Activated T-cell treated with anti-CD3 and anti-CD28 coated beads, Interleukin-2, amount 50 U/mL, for 72 hours (primary cell): ENCODE results near the gene PCNX3. TPM values are rescaled to one million over a fixed set of nuclear protein-coding genes. Genes with fewer than 3 reads are reported as not detected.

ENCODE experiments used
- ATAC-seq, 2 donors: fragments of 150-1000 bp; cut with Tn5 transposase; replicated peaks in 1 of 2; 2 replicates each; pipeline ENCODE4 v1.10.0; 2021; ENCODE audit warnings: moderate library complexity in 2 of 2, mild to moderate bottlenecking in 1 of 2
- DNase-seq, 2 donors: peaks; one replicate each; pipeline ENCODE4 v3.0.0; 2021 to 2022; ENCODE audit warnings: mixed read lengths in 1 of 2
- H3K27ac Mint-ChIP-seq: one replicate; pipeline ENCODE4 v1.8.0; 2022; ENCODE audit warnings: mild to moderate bottlenecking, moderate library complexity, mixed read lengths
- H3K27me3 Mint-ChIP-seq: one replicate; pipeline ENCODE4 v1.8.0; 2022; ENCODE audit warnings: low read depth, mixed read lengths
- H3K36me3 Mint-ChIP-seq, 2 donors: one replicate each; pipeline ENCODE4 v1.8.0; 2022; ENCODE audit warnings: mixed read lengths in 2 of 2, mild to moderate bottlenecking in 1 of 2; ENCODE audit not compliant: insufficient read depth in 2 of 2
- H3K4me1 Mint-ChIP-seq: one replicate; pipeline ENCODE4 v1.8.0; 2022; ENCODE audit warnings: low read depth, mixed read lengths
- H3K4me3 Mint-ChIP-seq, 2 donors: one replicate each; pipeline ENCODE4 v1.8.0; 2022; ENCODE audit warnings: mild to moderate bottlenecking in 2 of 2, mixed read lengths in 2 of 2, moderate library complexity in 2 of 2
- H3K9me3 Mint-ChIP-seq, 2 donors: one replicate each; pipeline ENCODE4 v1.8.0; 2022; ENCODE audit warnings: mixed read lengths in 2 of 2
- total RNA-seq, 2 donors: library from RNA; stranded (reverse); gene quantifications; one replicate each; pipeline ENCODE4 v1.2.3, GENCODE V29; 2022

Gene PCNX3
- total RNA-seq, 2 donors from 2014 or later: 45.9 TPM

- DNase-seq (no peak), ATAC-seq (no peak)
- peaks cover 13% of the 10 kb centered on the region for H3K4me1 Mint-ChIP-seq
- H3K4me3 Mint-ChIP-seq: no peak overlapping the region
- no peak overlapping the region for H3K27ac Mint-ChIP-seq
- no peaks in the 10 kb centered on the region for H3K27me3 Mint-ChIP-seq
- H3K9me3 Mint-ChIP-seq: no peaks in the 10 kb centered on the region
- peaks cover 4 to 13% of the 10 kb centered on the region in 2 donors for H3K36me3 Mint-ChIP-seq
Measured at GRCh38 chr11:65622011-65622410, 6.4 kb downstream of the PCNX3 start.

- Mint-ChIP-seq H3K4me3 (no peak overlapping the region), H3K36me3 (peaks cover 4 to 13% of the 10 kb centered on the region in 2 donors), H3K27me3 (no peaks in the 10 kb centered on the region), H3K9me3 (no peaks in the 10 kb centered on the region), H3K4me1 (peaks cover 7% of the 10 kb centered on the region), H3K27ac (no peak overlapping the region)
- ATAC-seq: no peak
- no peak for DNase-seq
Measured at GRCh38 chr11:65623177-65623576, 7.6 kb downstream of the PCNX3 start.

GRCh38 chr11:65623852-65624616, 8.5 kb downstream of the PCNX3 start:
- ATAC-seq (no peak), DNase-seq (no peak)
- Mint-ChIP-seq H3K9me3 (no peaks in the 10 kb centered on the region), H3K27me3 (no peaks in the 10 kb centered on the region), H3K4me1 (peaks cover 7% of the 10 kb centered on the region), H3K36me3 (peaks cover 4 to 13% of the 10 kb centered on the region in 2 donors), H3K27ac (no peak overlapping the region), H3K4me3 (no peak overlapping the region)

GRCh38 chr11:65624931-65625627, 9.5 kb downstream of the PCNX3 start:
- Mint-ChIP-seq H3K4me3 (no peak overlapping the region), H3K36me3 (peaks cover 4 to 13% of the 10 kb centered on the region in 2 donors), H3K27me3 (no peaks in the 10 kb centered on the region), H3K4me1 (peaks cover 7% of the 10 kb centered on the region), H3K27ac (peak overlapping the region; percentile 54), H3K9me3 (no peaks in the 10 kb centered on the region)
- ATAC-seq (no peak), DNase-seq (no peak)

- peak; percentile 77 to 79 for ATAC-seq
- H3K4me3 Mint-ChIP-seq: no peak overlapping the region
- H3K27ac Mint-ChIP-seq: no peak overlapping the region
- peaks cover 4 to 13% of the 10 kb centered on the region in 2 donors for H3K36me3 Mint-ChIP-seq
- no peaks in the 10 kb centered on the region for H3K27me3 Mint-ChIP-seq
- no peaks in the 10 kb centered on the region for H3K9me3 Mint-ChIP-seq
- peaks cover 7% of the 10 kb centered on the region for H3K4me1 Mint-ChIP-seq
- peak; percentile 58 to 64 for DNase-seq
Measured at GRCh38 chr11:65625628-65626342, 10.2 kb downstream of the PCNX3 start.

- Mint-ChIP-seq H3K27me3 (no peaks in the 10 kb centered on the region), H3K4me3 (no peak overlapping the region), H3K4me1 (peaks cover 7% of the 10 kb centered on the region), H3K27ac (no peak overlapping the region), H3K36me3 (peaks cover 4 to 10% of the 10 kb centered on the region in 2 donors), H3K9me3 (no peaks in the 10 kb centered on the region)
- ATAC-seq (no peak), DNase-seq (no peak)
Measured at GRCh38 chr11:65627202-65627601, 11.6 kb downstream of the PCNX3 start.

GRCh38 chr11:65629579-65629978, 14.0 kb downstream of the PCNX3 start:
- Mint-ChIP-seq H3K9me3 (no peaks in the 10 kb centered on the region), H3K27me3 (no peaks in the 10 kb centered on the region), H3K4me1 (peaks cover 11% of the 10 kb centered on the region), H3K27ac (no peak overlapping the region), H3K36me3 (peaks cover 0 to 10% of the 10 kb centered on the region in 2 donors), H3K4me3 (no peak overlapping the region)
- DNase-seq (no peak), ATAC-seq (no peak)

GRCh38 chr11:65630215-65630614, 14.6 kb downstream of the PCNX3 start:
- Mint-ChIP-seq H3K9me3 (no peaks in the 10 kb centered on the region), H3K27me3 (no peaks in the 10 kb centered on the region), H3K4me1 (peaks cover 11% of the 10 kb centered on the region), H3K36me3 (peaks cover 0 to 10% of the 10 kb centered on the region in 2 donors), H3K4me3 (no peak overlapping the region), H3K27ac (no peak overlapping the region)
- DNase-seq: no peak
- no peak for ATAC-seq

GRCh38 chr11:65633390-65634108, 18.0 kb downstream of the PCNX3 start:
- H3K27me3 Mint-ChIP-seq: no peaks in the 10 kb centered on the region
- ATAC-seq: no peak
- no peaks in the 10 kb centered on the region for H3K9me3 Mint-ChIP-seq
- no peak for DNase-seq
- H3K27ac Mint-ChIP-seq: peak overlapping the region; percentile 85
- peaks cover 17% of the 10 kb centered on the region for H3K4me1 Mint-ChIP-seq
- H3K36me3 Mint-ChIP-seq: peaks cover 3 to 5% of the 10 kb centered on the region in 2 donors
- no peak overlapping the region for H3K4me3 Mint-ChIP-seq

- H3K4me3 Mint-ChIP-seq: no peak overlapping the region
- no peaks in the 10 kb centered on the region for H3K9me3 Mint-ChIP-seq
- DNase-seq (no peak), ATAC-seq (no peak)
- H3K27me3 Mint-ChIP-seq: no peaks in the 10 kb centered on the region
- peak overlapping the region; percentile 85 for H3K27ac Mint-ChIP-seq
- H3K4me1 Mint-ChIP-seq: peaks cover 22% of the 10 kb centered on the region
- peaks cover 2 to 6% of the 10 kb centered on the region in 2 donors for H3K36me3 Mint-ChIP-seq
Measured at GRCh38 chr11:65634109-65634436, 18.5 kb downstream of the PCNX3 start.

- Mint-ChIP-seq H3K9me3 (no peaks in the 10 kb centered on the region), H3K27ac (peak overlapping the region; percentile 85), H3K36me3 (peaks cover 0 to 6% of the 10 kb centered on the region in 2 donors), H3K4me3 (no peak overlapping the region), H3K4me1 (peaks cover 25% of the 10 kb centered on the region), H3K27me3 (no peaks in the 10 kb centered on the region)
- no peak for ATAC-seq
- no peak for DNase-seq
Measured at GRCh38 chr11:65634440-65634839, 18.9 kb downstream of the PCNX3 start.

- DNase-seq (no peak), ATAC-seq (no peak)
- Mint-ChIP-seq H3K36me3 (peaks cover 0 to 6% of the 10 kb centered on the region in 2 donors), H3K9me3 (no peaks in the 10 kb centered on the region), H3K4me3 (no peak overlapping the region), H3K4me1 (peaks cover 32% of the 10 kb centered on the region), H3K27ac (no peak overlapping the region), H3K27me3 (no peaks in the 10 kb centered on the region)
Measured at GRCh38 chr11:65634905-65635731, 19.5 kb downstream of the PCNX3 start.
